GM21723 (cell line): Measurements from ENCODE around the gene NOB1.

ENCODE experiments used
- ATAC-seq: cut with Tn5 transposase; IDR thresholded peaks from one replicate; pipeline ENCODE4 v1.9.1; 2021; ENCODE audit warnings: mild to moderate bottlenecking, moderate library complexity; ENCODE audit not compliant: unreplicated experiment

The NOB1 gene

DNA sequence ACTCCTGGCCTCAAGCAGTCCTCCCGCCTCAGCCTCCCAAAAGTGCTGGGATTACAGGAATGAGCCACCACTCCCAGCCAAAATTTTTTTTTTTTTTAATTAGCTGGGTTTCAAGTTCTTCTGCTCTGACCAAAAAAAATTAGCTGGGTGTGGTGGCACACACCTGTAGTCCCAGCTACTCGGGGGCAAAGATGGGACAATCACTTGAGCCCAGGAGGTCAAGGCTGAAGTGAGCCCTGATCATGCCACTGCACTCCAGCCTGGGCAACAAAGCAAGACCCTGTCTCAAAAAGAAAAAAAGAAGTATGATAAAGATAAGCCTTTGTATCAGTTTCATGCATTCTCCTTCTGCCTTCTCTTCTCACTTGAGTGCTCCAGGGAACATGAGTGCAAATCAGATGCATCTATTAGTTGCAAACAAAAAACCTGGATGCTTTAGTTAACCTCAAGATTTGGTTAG lies 30.3 kb downstream of the NOB1 start:
- no peak for ATAC-seq

- ATAC-seq = no peak
Measured at GRCh38 chr16:69721441-69721957, 33.2 kb downstream of the NOB1 start.

DNA sequence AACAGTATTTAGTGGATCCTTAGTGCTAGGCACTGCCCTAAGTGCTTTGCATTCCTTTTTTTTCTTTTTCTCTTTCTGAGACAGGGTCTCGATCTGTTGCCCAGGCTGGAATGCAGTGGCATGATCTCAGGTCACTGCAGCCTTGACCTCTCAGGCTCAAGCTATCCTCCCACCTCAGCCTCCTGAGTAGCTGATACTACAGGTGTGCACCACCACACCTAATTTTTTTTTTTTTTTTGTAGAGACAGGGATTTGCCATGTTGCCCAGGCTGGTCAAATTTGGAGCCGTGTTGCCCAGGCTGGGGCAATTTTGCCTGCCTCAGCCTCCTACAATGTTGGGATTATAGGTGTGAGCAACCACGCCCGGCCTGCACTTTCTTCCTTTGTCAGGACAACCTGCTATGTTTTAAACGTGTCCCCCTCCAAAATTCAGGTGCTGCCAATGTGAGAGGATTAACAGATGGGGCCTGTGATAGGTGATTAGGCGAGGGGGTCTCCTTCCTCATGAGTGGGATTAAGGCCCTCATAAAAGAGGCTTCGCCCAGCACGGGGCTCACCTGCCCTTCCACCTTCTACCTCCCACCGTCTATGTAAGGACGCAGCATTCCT lies 33.8 kb downstream of the NOB1 start:
- no peak for ATAC-seq

DNA sequence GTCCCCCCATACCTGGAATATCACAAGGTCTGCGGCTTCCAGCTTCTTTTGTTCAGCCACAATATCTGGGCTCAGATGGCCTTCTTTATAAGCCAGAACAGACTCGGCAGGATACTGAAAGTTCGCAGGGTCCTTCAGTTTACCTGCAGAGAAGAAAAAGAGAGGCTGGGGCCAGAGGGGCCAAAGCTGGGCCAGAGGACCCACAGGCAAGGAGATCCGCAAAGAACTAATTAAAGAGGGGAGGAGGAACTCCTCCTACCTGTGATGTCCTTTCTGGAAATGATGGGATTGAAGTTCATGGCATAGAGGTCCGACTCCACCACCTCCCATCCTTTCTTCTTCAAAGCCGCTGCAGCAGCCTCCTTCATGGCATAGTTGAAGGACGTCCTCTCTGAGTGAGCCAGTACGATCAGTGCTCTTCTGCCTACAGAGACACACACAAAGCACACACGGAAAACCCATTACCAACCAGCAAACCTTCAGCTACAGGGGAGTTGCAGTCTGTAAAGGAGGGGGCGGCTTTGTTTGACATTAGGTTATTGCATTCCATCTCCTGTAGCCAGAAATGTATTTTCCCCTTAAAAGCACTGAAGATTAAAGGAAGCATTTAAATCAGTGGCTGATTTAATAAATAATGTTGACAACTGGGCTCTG lies 36.5 kb downstream of the NOB1 start:
- ATAC-seq = no peak

DNA sequence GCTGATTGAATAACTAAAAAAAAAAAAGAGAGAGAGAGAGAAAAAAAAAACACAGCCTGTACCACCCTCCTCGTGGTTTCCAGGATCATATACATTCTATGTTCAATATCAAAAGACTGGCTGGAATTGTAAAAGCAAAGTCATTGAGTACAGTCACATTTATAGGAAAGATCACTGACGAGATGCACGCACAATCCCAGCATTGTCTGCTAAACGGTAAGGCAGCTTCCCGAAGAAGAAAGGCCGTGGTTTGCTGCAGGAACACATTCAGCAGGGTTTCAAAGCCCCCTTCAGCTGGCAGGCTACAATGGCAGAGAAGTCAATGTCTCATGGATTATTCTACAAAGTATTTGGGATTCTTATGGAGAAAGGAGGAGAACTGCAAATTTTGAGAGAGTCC lies 37.7 kb downstream of the NOB1 start:
- no peak for ATAC-seq

GRCh38 chr16:69712914-69713581 lies 41.7 kb downstream of the NOB1 start:
- ATAC-seq = no peak

DNA sequence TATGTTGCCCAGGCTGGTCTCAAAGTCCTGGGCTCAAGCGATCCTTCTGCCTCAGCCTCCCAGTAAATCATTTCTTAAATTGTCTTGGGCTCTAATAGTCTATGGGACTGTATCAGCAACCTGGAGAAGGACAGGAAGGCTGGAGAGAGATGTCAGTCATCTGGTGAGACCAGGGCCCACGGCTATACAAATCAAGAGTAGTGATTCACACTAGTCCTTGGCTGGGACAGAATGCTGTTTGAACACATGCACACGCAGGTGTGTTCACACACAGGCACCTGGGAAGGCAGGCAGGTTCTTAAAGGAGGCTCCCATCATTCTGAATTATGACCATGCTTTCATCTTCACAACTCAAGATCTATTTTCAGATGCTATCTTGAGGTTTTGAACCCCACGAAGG lies 42.4 kb downstream of the NOB1 start:
- no peak for ATAC-seq

DNA sequence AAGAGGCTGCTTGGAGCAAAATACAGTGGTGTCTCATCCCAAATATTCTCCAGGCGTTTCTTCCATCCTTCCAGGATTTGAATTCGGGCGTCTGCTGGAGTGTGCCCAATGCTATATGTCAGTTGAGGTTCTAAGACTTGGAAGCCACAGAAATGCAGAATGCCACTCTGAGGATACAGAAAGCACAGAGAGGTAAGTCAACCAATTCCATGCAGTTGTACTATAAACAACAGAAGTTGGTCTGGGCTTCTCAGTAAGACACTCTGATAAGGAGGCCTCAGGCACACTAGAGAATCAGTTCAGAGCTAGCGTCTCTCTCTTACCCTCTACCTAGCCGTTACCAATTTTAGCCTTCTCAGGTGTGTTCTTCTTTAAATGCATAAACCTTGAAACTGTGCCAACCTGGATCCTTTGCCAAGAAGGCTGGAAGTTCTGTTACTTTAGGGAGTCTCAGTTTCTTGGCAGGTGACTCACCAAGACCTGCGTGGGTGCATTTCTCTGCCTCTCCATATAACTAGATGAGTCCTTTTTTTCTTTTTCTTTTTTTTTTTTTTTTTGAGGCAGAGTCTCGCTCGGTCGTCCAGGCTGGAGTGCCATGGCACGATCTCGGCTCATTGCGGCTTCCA lies 43.5 kb downstream of the NOB1 start:
- no peak for ATAC-seq

DNA sequence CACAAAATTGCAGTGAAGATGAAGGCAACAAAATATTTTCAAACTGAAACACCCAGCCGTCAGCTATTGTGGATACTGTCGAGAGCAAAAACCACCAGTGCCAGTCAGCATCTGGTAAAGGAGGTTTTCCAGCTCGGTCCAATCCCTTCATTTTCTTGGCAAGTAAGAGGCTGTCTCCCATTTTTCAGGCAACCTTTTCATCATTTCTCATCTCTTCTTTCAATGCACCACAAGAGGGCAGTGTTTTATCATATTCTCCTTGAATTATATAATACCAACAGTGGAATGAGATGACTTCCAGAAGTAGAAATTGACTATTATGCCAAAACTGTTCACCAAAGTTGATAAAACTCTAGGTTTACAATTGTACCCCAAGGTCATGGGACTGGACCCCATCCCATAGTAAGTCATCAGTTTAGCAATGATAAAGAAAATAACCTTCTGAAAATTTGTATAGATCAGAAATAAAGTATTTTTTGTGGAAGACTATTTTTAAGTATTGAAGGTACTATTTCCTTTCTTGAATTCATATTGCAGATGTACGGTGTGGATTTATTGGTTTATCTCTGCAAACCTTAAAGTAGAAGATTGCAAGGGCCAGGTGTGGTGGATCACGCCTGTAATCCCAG lies 45.2 kb downstream of the NOB1 start:
- ATAC-seq = no peak

DNA sequence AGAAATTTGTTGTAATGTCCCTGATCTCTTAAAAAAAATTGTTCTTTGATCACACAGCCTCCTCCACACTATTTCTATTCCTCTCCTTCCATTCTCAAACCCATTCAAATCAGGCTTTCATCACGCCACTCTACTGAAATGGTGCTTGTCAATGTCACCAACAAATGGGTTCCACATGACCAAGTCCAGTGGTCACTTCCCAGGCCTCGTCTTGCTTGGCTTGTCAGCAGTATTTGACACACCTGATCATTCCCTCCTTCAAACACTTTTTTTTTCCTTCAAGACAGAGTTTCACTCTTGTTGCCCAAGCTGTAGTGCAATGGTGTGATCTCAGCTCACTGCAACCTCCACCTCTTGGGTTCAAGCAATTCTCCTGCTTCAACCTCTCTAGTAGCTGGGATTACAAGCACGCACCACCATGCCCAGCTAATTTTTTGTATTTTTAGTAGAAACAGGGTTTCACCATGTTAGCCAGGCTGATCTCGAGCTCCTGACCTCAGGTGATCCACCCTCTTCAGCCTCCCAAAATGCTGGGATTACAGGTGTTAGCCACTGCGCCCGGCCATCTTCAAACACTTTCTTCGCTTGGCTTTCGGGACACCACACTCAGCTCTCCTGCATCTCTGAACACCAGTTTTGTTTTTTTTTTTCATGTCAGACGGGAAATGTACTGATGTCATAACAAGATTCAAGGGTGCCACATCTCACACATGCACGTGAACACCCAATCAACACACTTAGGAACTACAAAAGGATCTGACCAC lies 46.6 kb downstream of the NOB1 start:
- no peak for ATAC-seq

- no peak for ATAC-seq
Measured at GRCh38 chr16:69706975-69707340, 47.8 kb downstream of the NOB1 start.

DNA sequence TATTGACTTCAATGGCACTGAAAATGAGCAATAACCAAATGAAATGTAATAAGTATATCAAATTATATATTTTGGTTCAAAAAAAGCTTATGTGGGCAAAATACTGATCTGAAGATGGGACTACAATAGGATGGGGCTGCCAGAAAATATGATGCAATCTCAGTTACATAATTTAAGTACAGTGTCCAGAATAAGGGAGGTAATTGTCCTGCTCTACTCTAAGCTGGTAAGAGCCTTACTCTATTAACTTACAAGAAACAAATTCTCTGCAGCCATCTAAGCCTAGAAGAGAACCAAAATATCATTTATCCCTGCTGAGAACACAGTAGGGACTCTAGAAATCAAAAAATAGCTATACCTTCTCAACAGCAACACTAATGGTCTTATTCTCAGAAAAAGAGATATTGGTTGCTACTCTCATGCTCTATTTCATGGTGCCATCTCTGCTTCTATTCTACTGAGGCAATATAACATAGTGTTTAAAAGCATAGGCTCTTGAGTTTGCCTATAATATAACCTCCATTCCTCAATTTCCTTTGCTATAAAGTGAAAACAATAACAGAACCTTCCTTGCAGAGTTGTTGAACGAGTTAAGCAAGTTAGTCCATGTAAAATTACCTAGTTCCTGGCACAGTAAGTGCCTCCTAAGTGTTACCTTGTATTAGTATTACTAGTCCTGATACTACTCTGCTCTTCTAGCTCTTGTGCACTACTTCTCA lies 48.3 kb downstream of the NOB1 start:
- ATAC-seq = no peak

DNA sequence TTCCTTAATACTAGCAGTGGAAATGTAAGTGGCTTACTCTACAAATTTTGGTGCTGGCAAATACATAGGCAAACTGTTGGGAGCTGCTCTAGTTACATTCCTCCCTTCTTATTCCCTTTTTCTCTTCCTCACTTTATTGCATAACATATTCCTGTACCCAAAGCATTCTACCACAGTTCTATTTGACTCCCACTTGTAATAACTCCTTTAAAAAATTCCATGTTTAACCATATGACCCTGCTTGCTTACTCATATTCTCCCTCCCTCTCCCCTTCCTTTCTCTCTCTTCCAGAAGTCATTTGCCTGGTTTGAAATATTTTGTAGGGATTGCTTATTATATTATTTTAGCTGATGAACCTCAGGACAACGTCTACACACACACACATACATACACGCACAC lies 51.1 kb downstream of the NOB1 start:
- no peak for ATAC-seq

DNA sequence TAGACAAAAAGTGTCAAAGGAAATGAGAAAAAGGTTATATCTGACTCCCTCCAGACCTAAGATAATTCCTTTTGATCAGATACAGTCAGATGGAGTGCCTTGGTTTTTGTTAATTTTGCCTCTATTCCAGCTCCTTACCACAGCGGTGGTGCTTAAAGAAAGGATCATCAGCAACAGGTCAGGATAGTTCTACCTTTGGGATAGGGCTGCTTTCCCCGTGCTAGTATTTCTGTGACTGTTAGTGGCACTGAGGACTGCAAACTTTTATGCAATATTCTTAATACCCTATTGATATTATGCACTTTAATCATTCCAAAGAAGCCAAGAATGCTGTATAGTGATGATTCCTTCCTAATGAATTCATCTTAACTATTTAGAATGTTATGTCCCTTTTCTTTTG lies 52.9 kb downstream of the NOB1 start:
- ATAC-seq = no peak

GRCh38 chr16:69701452-69701851 lies 53.3 kb downstream of the NOB1 start:
- no peak for ATAC-seq

DNA sequence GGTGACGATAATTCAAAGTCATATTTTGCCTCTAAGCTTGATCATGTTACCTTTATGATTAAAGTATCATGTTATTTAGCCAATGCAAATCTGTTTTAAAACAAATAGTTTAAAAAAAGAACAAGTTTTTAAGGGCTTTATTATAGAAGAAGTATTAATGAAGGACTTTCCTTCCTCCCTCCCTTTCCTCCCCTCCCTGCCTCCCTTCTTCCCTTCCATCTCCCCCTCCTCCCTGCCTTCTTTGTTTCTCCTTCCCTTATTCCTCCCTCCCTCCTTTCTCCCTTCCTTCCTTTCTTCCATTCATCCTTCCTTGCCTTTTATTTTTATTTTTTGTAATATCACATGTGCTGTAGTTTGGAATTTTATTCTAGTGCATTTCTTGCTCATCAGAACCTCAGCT lies 54.8 kb downstream of the NOB1 start:
- no peak for ATAC-seq

DNA sequence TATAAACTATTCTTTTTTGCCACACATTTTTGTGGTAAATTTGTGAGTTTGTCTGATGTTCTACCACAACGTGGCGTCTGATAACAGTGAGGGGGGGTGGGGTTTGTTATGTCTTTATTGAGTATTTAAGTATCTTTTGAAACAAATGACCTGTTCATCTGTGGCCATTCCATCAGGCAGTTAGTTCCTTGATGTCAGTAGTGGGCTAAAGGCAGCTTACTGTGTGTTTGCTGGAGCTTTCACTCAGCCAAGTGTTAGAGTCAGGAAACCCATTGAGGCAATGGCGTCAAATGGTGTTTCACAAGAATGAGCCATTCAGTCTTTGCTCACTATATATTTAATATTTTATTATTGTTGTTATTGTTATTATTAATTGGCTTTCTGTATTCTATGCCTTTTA lies 56.3 kb downstream of the NOB1 start:
- ATAC-seq = no peak

- ATAC-seq = no peak
Measured at GRCh38 chr16:69693916-69694315, 60.8 kb downstream of the NOB1 start.

DNA sequence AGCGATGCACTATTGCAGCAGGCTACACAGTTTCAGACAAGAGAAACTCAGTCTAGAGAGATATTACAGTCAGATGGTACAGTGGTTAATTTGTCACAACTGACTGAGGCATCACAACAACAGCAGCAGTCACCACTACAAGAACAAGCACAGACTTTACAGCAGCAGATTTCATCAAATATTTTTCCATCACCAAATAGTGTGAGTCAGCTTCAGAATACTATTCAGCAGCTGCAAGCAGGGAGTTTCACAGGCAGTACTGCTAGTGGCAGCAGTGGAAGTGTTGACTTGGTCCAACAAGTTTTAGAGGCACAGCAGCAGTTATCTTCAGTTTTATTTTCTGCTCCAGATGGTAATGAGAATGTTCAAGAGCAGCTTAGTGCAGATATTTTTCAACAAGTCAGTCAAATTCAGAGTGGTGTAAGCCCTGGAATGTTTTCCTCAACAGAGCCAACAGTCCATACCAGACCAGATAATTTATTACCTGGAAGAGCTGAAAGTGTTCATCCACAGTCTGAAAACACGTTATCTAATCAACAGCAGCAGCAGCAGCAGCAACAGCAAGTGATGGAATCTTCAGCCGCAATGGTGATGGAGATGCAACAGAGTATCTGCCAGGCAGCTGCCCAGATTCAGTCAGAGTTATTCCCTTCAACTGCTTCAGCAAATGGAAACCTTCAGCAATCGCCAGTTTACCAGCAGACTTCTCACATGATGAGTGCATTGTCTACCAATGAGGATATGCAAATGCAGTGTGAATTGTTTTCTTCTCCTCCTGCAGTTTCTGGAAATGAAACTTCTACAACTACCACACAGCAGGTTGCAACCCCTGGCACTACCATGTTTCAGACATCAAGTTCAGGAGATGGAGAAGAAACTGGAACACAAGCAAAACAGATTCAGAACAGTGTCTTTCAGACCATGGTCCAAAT lies 62.5 kb downstream of the NOB1 start:
- ATAC-seq = no peak
